HG03457 (cell line): ENCODE results near the gene SH3GL1.

Experiments used
- ATAC-seq: cut with Tn5 transposase; IDR thresholded peaks from one replicate; pipeline ENCODE4 v1.9.1; 2021; ENCODE audit warnings: moderate number of reproducible peaks; ENCODE audit not compliant: unreplicated experiment

SH3GL1 gene

GRCh38 chr19:4400135-4400936 is at the start of gene SH3GL1:
TSS of gene SH3GL1 (minus strand) at chr19:4400547. CDS start at chr19:4400368, 179 bp downstream.
- ATAC-seq = peak; percentile 49

- ATAC-seq = no peak
Measured at GRCh38 chr19:4449639-4450028, 49.3 kb upstream of the SH3GL1 start.

GRCh38 chr19:4449022-4449638 is 48.8 kb upstream of the SH3GL1 start:
- no peak for ATAC-seq

GRCh38 chr19:4448147-4448985 is 48.0 kb upstream of the SH3GL1 start:
- no peak for ATAC-seq

- no peak for ATAC-seq
Measured at GRCh38 chr19:4447327-4448146, 47.2 kb upstream of the SH3GL1 start.

- ATAC-seq = no peak
Measured at GRCh38 chr19:4446704-4447200, 46.4 kb upstream of the SH3GL1 start.

GRCh38 chr19:4445963-4446703 is 45.8 kb upstream of the SH3GL1 start:
- ATAC-seq = no peak

- no peak for ATAC-seq
Measured at GRCh38 chr19:4444765-4445741, 44.7 kb upstream of the SH3GL1 start.

GRCh38 chr19:4443966-4444764 is 43.8 kb upstream of the SH3GL1 start:
- no peak for ATAC-seq

- ATAC-seq = no peak
Measured at GRCh38 chr19:4443188-4443587, 42.8 kb upstream of the SH3GL1 start.

GRCh38 chr19:4442819-4443146 is 42.4 kb upstream of the SH3GL1 start:
- ATAC-seq = no peak

- ATAC-seq = no peak
Measured at GRCh38 chr19:4441994-4442818, 41.9 kb upstream of the SH3GL1 start.

- no peak for ATAC-seq
Measured at GRCh38 chr19:4439243-4439642, 38.9 kb upstream of the SH3GL1 start.

- ATAC-seq = no peak
Measured at GRCh38 chr19:4437103-4437502, 36.8 kb upstream of the SH3GL1 start.

GRCh38 chr19:4436231-4436630 is 35.9 kb upstream of the SH3GL1 start:
- ATAC-seq = no peak

GRCh38 chr19:4434391-4434790 is 34.0 kb upstream of the SH3GL1 start:
- ATAC-seq = no peak

- ATAC-seq = no peak
Measured at GRCh38 chr19:4432918-4433506, 32.7 kb upstream of the SH3GL1 start.
